Fibroblast of mammary gland (primary cell): ENCODE data around the gene GPR137.
"Not testable (repeated sequence)": the region's sequence is repeated elsewhere in the genome, so short reads cannot be mapped to it uniquely, and the experiment has no call there.

Experiments used
- DNase-seq: peaks from one replicate; pipeline ENCODE4 v3.0.0-alpha.2; 2010; ENCODE audit warnings: low read depth
- H3K4me3 ChIP-seq: 2 replicates; pipeline ENCODE4 v1.5.1; 2011; ENCODE audit warnings: low read depth, mild to moderate bottlenecking, low read length, moderate library complexity; ENCODE audit not compliant: control insufficient read depth
- TF ChIP-seq, protein P1 (sequence below): conservative IDR thresholded peaks from 2 replicates; pipeline ENCODE4 v1.5.1; 2011; ENCODE audit warnings: low read depth, low read length, inconsistent platforms; ENCODE audit not compliant: control insufficient read depth, insufficient read depth

Gene GPR137

DNA sequence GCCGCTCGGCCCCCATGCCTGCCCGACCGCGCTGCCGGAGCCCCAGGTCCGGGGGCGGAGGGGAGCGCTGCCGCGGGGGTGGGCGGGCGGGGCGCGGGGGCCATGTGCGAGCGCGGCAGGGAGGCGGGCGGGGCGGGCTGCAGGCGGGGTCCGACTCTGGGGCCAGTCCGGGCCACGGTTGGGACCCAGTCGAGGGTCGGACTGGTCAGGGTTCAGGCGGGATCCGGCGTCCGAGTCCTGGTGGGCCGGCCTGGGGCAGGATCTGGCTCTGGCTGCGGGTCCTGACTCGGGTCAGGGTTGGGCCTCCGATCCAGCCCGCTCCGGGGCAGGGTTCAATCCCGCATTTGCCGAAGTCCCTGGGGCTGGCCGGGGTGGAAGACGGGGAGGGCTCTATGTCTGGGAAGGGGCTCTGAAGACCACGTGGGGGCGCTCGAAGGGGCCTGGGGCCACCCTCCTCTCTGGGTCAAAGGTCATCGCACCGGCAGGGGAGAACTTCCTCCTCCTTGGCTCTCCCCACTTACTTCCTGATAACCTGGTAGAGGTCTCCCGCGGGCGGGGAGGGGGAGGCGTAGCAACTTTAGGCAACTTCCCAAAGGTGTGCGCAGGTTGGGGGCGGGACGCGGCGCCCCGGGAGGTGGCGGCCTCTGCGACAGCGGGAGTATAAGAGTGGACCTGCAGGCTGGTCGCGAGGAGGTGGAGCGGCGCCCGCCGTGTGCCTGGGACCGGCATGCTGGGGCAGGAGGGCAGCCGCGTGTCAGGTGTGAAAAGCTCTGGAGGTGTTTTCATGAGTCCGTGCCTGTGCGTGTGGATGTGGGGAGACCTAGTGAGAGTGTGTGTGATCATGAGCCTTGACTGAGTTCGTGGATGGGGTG is 20.3 kb downstream of the GPR137 start:
- no peak for DNase-seq
- H3K4me3 ChIP-seq = peak overlapping the region; percentile 68

DNA sequence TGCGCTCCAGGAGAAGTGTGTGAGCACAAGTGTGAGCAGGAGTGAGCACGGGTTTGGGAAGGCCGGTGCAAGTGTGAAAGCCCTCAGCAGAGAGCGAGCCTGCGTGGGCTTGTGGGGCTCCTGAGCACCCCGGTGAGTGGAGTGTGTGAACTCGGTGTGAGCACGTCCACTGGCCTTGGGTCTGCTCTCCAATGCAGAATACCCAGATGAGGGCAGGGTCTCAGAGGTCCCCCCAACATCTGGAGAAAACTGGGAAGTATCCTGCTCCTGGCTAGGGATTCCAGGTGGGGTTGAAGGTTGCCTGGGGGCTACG is 20.9 kb downstream of the GPR137 start:
- TF ChIP-seq, protein P1, sequence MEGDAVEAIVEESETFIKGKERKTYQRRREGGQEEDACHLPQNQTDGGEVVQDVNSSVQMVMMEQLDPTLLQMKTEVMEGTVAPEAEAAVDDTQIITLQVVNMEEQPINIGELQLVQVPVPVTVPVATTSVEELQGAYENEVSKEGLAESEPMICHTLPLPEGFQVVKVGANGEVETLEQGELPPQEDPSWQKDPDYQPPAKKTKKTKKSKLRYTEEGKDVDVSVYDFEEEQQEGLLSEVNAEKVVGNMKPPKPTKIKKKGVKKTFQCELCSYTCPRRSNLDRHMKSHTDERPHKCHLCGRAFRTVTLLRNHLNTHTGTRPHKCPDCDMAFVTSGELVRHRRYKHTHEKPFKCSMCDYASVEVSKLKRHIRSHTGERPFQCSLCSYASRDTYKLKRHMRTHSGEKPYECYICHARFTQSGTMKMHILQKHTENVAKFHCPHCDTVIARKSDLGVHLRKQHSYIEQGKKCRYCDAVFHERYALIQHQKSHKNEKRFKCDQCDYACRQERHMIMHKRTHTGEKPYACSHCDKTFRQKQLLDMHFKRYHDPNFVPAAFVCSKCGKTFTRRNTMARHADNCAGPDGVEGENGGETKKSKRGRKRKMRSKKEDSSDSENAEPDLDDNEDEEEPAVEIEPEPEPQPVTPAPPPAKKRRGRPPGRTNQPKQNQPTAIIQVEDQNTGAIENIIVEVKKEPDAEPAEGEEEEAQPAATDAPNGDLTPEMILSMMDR = no peak
- DNase-seq = no peak
- H3K4me3 ChIP-seq = peak overlapping the region; percentile 68

More for the DNA sequence above, 20.3 kb downstream of the GPR137 start:
- TF ChIP-seq, protein P1 = no peak

DNA sequence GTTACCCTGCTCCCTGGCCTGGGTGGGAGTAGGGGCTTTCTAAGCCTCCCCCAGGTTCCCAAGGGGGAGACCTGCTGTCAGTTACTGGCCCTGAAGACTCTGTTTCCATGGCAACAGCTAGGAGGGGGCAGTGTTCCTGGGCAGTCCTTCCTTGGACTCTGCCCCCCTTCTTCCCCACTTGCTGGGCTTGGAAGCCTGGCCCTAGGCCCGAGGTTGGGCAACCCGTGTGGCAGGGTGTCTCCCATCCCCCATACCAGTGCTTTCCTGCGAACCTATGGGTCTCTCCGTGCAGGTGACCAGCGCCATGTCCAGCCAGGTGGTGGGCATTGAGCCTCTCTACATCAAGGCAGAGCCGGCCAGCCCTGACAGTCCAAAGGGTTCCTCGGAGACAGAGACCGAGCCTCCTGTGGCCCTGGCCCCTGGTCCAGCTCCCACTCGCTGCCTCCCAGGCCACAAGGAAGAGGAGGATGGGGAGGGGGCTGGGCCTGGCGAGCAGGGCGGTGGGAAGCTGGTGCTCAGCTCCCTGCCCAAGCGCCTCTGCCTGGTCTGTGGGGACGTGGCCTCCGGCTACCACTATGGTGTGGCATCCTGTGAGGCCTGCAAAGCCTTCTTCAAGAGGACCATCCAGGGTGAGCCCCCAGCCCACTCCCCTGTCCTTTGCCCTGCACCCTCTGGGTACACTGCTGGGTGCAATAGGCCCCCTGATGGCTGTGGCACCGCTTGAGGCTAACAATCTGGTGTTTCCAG is 21.4 kb downstream of the GPR137 start:
- H3K4me3 ChIP-seq = peak overlapping the region; percentile 68
- DNase-seq = no peak
- TF ChIP-seq, protein P1 = no peak

DNA sequence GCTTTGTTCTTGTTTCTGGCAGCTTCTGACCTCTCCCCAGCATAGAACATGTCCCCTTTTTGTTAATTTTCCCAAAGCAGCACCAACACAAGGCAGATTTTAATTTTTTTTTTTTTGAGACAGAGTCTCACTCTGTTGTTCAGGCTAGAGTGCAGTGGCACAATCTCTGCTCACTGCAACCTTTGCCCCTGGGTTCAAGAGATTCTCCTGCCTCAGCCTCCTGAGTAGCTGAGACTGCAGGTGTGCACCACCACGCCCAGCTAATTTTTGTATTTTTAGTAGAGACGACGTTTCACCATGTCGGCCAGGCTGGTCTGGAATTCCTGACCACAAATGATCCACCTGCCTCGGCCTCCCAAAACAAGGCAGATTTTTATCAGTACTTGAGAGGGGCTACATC is 22.1 kb downstream of the GPR137 start:
- not testable (repeated sequence) for H3K4me3 ChIP-seq, DNase-seq

DNA sequence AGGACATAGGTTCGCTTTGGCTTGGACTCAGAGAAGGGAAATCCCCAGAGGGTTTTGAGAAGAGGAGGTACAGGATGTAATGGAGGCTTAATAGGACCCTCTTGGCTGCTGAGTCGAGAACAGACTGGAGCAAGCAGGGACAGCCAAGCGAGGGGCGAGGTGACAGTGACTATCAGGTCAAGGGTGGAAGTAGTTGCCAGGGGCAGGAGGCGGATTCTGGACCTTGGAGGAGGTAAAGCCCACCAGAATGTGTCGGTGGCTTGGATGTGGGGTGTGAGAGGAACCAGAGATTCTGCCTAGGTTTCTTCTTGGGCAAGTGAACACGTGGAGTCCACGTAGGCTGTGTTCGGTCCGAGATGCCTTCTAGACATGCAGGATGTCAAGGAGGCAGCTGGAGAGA is 27.3 kb downstream of the GPR137 start:
- TF ChIP-seq, protein P1 = no peak
- DNase-seq = no peak

DNA sequence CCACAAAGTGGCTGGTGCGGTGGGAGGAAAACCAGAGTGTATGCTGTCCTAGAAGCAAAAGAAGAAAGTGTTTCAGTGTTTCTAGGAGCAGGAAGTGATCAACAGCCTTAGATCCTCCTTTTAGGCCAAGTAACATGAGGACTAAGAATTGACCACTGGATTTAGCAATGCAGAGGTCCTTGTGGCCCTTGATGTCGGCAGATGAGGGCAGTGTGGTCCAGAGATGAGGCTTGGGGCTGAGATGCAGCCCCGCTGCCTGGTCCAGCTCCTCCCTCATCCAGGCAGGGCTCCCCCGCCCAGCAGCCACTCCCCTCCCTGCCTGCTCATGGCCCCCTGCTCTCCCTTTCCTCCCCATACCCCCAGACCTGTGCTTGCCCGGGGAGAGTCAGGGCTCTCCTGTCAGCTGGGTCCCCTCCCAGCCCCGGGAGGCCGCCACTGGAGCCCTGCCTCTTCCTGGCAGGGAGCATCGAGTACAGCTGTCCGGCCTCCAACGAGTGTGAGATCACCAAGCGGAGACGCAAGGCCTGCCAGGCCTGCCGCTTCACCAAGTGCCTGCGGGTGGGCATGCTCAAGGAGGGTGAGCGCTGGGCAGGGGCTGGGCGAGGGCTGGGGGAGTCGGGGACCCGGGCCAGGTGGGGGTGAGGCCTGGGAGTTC is 28.0 kb downstream of the GPR137 start:
- TF ChIP-seq, protein P1 = no peak
- DNase-seq = peak; percentile 72
- peak overlapping the region; percentile 19 for H3K4me3 ChIP-seq

More for the DNA sequence above, 27.3 kb downstream of the GPR137 start:
- H3K4me3 ChIP-seq = no peak overlapping the region
